Common myeloid progenitor, CD34-positive (primary cell): ENCODE data around the gene SLAMF9.

ENCODE experiments used
- CTCF ChIA-PET: fragments of 350-600 bp; sonication (Branson Sonifier 250); formaldehyde crosslinking; loops from one replicate; lab custom pipeline; 2021; ENCODE audit warnings: antibody characterized with exemption; lab: Charles Lee
- POLR2A ChIA-PET: fragments of 350-600 bp; sonication (Branson Sonifier 250); formaldehyde crosslinking; loops from one replicate; lab custom pipeline; 2021; ENCODE audit warnings: antibody characterized with exemption; lab: Charles Lee
- DNase-seq, 3 donors: peaks; one replicate each; pipeline versions ENCODE4 v3.0.0 to v3.0.0-alpha.2; 2013
- H3K27ac ChIP-seq, 2 experiments: 1 replicate in 1 of 2; 2 replicates in 1 of 2; pipeline ENCODE4 v1.7.0; 2013; ENCODE audit warnings: inconsistent platforms in 2 of 2, low read length in 2 of 2, mild to moderate bottlenecking in 2 of 2, low read depth in 1 of 2, moderate library complexity in 1 of 2; ENCODE audit not compliant: severe bottlenecking in 2 of 2, insufficient read depth in 1 of 2, poor library complexity in 1 of 2
- H3K27me3 ChIP-seq, 5 experiments: replicated peaks in 2 of 5; 1 replicate in 3 of 5; 2 replicates in 2 of 5; pipeline versions ENCODE4 v1.6.1 to v1.7.0; 2013; ENCODE audit warnings: low read length in 4 of 5, mild to moderate bottlenecking in 2 of 5, moderate library complexity in 2 of 5, inconsistent platforms in 1 of 5; ENCODE audit not compliant: insufficient read depth in 5 of 5, control insufficient read depth in 4 of 5
- H3K36me3 ChIP-seq, 4 experiments: 1 replicate in 2 of 4; 2 replicates in 2 of 4; pipeline versions ENCODE4 v1.6.1 to v1.7.0; 2013; ENCODE audit warnings: low read length in 3 of 4, control low read depth in 1 of 4, mild to moderate bottlenecking in 1 of 4; ENCODE audit not compliant: control insufficient read depth in 4 of 4, insufficient read depth in 4 of 4
- H3K4me1 ChIP-seq, 4 experiments: 1 replicate in 3 of 4; 2 replicates in 1 of 4; pipeline versions ENCODE4 v1.6.1 to v1.7.1; 2013; ENCODE audit warnings: low read length in 3 of 4, mild to moderate bottlenecking in 3 of 4, control low read depth in 1 of 4, inconsistent platforms in 1 of 4, moderate library complexity in 1 of 4; ENCODE audit not compliant: control insufficient read depth in 4 of 4, insufficient read depth in 4 of 4; ENCODE audit errors: control extremely low read depth in 1 of 4
- H3K4me3 ChIP-seq, 7 experiments: 1 replicate in 4 of 7; 2 replicates in 3 of 7; pipeline versions ENCODE4 v1.5.1 to v1.7.0; 2013; ENCODE audit warnings: mild to moderate bottlenecking in 7 of 7, low read length in 6 of 7, moderate library complexity in 6 of 7, inconsistent platforms in 2 of 7, low read depth in 2 of 7, control low read depth in 1 of 7; ENCODE audit not compliant: insufficient read depth in 4 of 7, control insufficient read depth in 1 of 7; ENCODE audit errors: extremely low read depth in 1 of 7
- H3K9me3 ChIP-seq, 5 experiments: 1 replicate in 4 of 5; 2 replicates in 1 of 5; pipeline versions ENCODE4 v1.6.1 to v1.7.1; 2013; ENCODE audit warnings: low read length in 4 of 5, mild to moderate bottlenecking in 2 of 5, inconsistent platforms in 1 of 5, low read depth in 1 of 5, moderate library complexity in 1 of 5; ENCODE audit not compliant: control insufficient read depth in 4 of 5, insufficient read depth in 2 of 5; ENCODE audit errors: control extremely low read depth in 1 of 5
- WGBS: methylation state at CpG from one replicate; pipeline ENCODE4 v1.1.5; 2013; ENCODE audit not compliant: insufficient coverage; 5-methylcytosine and 5-hydroxymethylcytosine counted together

The SLAMF9 gene

DNA sequence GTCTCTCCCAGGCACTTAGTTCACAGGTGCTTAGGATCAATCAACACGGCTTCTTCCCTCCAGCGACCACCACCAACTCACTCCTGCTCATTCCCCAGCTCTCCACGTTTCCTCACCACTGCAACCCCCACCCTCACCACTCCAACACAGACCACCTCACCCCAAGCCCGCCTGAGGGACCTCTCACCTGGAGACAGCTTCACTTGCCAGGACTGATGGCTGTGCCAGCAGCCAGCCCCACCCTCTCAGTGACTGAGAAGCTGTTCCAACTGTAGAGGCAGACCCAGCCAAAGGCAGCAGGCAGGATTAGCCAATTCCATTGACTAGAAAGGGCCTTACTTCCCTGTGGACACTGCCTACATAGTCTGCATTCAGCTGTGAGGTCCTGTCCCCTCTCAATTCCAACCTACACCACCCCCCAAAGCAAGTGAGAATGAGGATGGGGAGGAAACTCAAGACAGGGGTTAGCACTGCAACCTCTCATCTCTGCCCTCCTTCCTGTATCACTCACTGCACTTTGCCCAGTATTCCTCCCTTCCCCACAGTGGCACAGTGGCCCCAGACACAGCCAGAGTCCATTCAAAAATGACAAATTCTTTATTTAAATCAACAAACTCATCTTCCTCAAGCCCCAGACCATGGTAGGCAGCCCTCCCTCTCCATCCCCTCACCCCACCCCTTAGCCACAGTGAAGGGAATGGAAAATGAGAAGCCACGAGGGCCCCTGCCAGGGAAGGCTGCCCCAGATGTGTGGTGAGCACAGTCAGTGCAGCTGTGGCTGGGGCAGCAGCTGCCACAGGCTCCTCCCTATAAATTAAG is 36.3 kb downstream of the SLAMF9 start:
- peak overlapping the region in 1 of 2 experiments; percentile 16 for H3K27ac ChIP-seq
- peaks cover 11 to 57% (median 44%) of the 10 kb centered on the region in 4 experiments for H3K36me3 ChIP-seq
- peak in 2 of 3 donors; percentile 57 to 60 for DNase-seq
- ChIA-PET POLR2A (no interaction called here), CTCF (interaction anchor here (0.8 to 13.6 kb wide), 4 partner anchors 17 to 48 kb away, joined by 3 to 250 read pairs (median 4); no protein-coding TSS in a partner anchor)
- no peaks in the 10 kb centered on the region for H3K9me3 ChIP-seq
- H3K4me1 ChIP-seq: peaks cover 19 to 95% (median 87%) of the 10 kb centered on the region in 4 experiments
- H3K4me3 ChIP-seq: peak overlapping the region in 1 of 7 experiments; percentile 0
- WGBS: 100% methylated on average over 4 of the region's 5 CpGs
- H3K27me3 ChIP-seq: no peaks in the 10 kb centered on the region

DNA sequence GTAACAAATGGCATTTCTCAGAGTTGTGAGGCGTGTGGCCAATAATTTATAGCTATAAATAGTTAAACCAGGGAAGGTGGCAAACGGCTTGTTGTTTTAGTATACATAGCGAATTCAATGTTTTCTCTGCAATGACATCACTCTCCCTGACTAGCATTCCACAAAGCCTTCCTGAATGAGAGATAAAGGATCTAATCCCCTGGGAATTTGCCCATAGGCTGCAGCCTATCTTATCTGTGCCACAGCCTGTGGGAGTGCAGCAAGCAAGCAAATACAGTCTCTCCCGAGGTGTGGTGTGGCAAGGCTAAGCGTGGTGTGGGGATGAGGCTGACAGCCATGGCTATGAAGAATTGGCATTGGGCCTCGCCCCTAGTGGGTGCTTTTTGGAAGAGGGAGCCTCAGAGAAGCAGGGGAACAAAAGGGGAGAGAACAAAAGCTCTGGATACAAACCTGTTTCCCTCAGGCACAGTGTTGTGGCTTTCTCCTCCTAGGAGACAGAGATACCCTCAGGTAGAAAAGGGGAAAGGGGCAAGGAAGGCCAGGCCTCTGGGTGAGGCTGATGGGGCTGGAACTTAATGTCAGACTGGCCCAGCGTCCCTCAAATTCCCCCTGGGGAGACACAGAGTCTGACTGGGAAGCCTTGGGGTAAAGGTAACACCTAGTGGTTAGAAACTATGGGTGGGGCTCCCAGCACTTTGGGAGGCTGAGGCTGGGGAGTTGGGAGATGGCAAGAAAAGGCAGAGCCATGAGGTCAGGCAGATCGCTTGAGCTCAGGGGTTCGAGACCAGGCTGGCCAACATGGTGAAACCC is 37.6 kb downstream of the SLAMF9 start:
- peak overlapping the region; percentile 30 to 50 for H3K27ac ChIP-seq
- POLR2A ChIA-PET: interaction anchor here (0.7 kb wide), 1 partner anchor 17 kb away, joined by 3 read pairs; no protein-coding TSS in a partner anchor
- 86% methylated on average over 9 of the region's 9 CpGs for WGBS
- H3K4me1 ChIP-seq: peaks cover 21 to 96% (median 87%) of the 10 kb centered on the region in 4 experiments
- CTCF ChIA-PET: interaction anchor here (1.1 to 13.6 kb wide), 7 partner anchors 9 to 128 kb away, joined by 3 to 250 read pairs (median 4); partner anchors contain the start of gene TAGLN2
- DNase-seq: no peak
- H3K36me3 ChIP-seq: peaks cover 11 to 57% (median 44%) of the 10 kb centered on the region in 4 experiments
- no peaks in the 10 kb centered on the region for H3K27me3 ChIP-seq
- H3K9me3 ChIP-seq: no peaks in the 10 kb centered on the region
- H3K4me3 ChIP-seq: no peak overlapping the region

DNA sequence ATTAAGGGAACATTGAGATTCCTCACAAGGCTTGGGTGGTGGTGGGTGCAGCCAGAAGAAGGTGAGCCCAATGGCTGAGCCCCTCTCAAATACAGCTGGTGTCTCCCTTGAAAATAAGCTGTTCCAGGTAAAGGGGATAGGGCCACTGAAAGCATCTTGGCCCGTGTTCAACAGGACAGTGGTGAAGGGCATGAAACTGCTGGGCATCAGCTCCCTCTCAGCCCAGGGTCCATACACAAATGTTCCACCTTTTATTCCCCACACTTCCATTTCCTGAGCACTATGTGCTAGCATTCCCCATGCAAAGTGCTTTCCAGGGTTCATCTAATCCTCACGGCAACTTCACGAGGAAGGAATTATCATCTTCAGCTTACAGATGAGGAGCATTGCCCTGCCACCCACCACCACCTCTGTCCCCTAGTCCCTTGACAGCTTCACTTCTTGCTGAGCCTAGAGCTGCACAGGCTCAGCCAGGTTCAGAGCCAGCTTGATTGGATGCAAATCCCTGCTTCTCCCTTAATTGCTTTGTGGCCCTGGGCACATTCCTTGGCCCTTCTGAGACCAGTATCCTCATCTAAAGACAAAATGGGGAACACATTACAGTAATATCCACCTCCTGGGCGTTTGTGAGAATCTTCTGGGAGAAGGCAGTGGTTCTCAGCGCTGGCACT is 38.3 kb downstream of the SLAMF9 start:
- ChIA-PET POLR2A (interaction anchor here (0.7 kb wide), 2 partner anchors 15 to 17 kb away, joined by 3 read pairs; no protein-coding TSS in a partner anchor), CTCF (interaction anchor here (0.8 to 13.6 kb wide), 7 partner anchors 8 to 127 kb away, joined by 3 to 250 read pairs (median 4); partner anchors contain the start of gene TAGLN2)
- Histone ChIP-seq H3K36me3 (peaks cover 11 to 55% (median 41%) of the 10 kb centered on the region in 4 experiments), H3K27ac (peak overlapping the region; percentile 7 to 50), H3K4me3 (no peak overlapping the region), H3K27me3 (no peaks in the 10 kb centered on the region), H3K9me3 (no peaks in the 10 kb centered on the region), H3K4me1 (peaks cover 25 to 96% (median 87%) of the 10 kb centered on the region in 4 experiments)
- 100% methylated on average over 3 of the region's 5 CpGs for WGBS
- no peak for DNase-seq

DNA sequence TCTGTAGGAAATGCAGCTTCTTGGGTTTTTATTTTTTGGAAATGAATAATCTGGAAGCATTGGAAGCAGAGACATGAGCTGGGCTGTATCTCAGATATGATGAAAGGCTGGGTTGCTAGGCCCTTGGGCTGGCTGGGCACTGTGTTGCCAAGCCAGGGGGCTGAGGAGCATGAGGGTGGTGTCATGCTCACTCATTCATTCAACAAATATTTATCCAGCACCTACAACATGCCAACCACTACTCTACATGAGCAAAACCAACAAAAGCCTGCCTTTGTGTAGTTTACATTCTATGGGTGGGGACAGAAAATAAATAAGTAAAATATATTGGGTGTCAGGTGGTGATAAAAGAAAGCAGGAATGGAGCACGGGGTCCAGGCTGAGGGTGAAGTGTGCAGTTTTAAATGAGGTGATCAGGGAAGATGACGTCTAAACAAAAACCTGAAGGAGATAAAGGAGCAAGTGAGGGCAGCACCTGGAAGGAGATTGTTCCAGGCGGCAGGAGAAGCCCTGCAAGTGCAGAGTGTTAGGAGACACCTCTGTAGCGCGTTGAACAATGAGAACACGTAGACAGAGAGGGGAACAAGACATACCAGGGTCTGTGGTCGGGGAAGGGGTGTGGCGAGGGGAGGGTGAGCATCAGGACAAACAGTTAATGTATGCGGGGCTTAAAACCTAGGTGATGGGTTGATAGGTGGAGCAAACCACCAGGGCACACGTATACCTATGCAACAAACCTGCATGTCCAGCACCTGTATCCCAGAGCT is 39.6 kb downstream of the SLAMF9 start:
- 86% methylated on average over 8 of the region's 10 CpGs for whole genome bisulfite sequencing
- CTCF ChIA-PET: interaction anchor here (1.0 to 13.6 kb wide), 2 partner anchors 10 to 21 kb away, joined by 3 to 250 read pairs; no protein-coding TSS in a partner anchor

DNA sequence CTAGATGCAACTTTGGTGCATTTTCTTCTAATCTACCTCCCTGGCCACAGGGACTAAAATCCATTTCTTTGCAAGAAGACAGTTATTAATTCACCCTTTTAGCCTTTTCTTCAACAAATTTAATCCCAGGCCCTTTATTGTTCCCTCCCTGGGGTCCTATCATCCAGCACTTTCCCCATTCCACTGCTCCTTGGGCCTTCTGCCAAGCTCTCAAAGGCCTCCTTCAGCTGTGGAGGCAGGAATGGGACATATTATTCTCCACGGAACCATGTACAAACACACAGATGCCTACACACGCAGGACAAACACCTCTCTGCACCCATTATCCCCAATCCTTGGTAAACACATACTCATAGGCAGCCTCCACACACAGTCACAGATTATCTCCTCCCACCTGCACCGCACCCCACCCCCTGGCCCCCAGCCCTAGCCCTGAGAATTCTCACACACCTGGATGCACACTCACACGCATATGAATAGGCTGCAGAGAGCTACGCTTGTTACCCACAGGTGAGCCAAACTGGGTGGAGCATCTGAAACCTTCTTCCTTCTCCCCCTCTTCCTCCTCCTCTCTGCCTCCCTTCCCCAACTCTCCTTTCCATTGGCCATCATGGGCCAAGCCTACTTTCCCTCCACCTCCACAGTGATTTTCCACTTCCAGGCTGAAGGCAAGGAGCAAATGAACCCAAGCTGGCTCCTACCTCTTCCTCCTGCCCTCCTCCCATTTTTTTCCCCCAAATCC is 40.4 kb downstream of the SLAMF9 start:
- Histone ChIP-seq H3K36me3 (peaks cover 4 to 34% (median 20%) of the 10 kb centered on the region in 4 experiments), H3K9me3 (no peaks in the 10 kb centered on the region), H3K27ac (peak overlapping the region; percentile 99), H3K4me3 (no peak overlapping the region), H3K27me3 (no peaks in the 10 kb centered on the region), H3K4me1 (peaks cover 29 to 94% (median 85%) of the 10 kb centered on the region in 4 experiments)
- POLR2A ChIA-PET: interaction anchor here (0.8 to 1.4 kb wide), 2 partner anchors 10 to 11 kb away, joined by 3 read pairs; no protein-coding TSS in a partner anchor
- CTCF ChIA-PET: no interaction called here
- WGBS: 96% methylated on average over 3 of the region's 5 CpGs
- DNase-seq: no peak

More for the DNA sequence above, 39.6 kb downstream of the SLAMF9 start:
- no peak overlapping the region for H3K4me3 ChIP-seq
- H3K27ac ChIP-seq: peak overlapping the region in 1 of 2 experiments; percentile 99
- no peaks in the 10 kb centered on the region for H3K27me3 ChIP-seq
- POLR2A ChIA-PET: interaction anchor here (0.6 to 1.4 kb wide), 3 partner anchors 9 to 10 kb away, joined by 3 read pairs; no protein-coding TSS in a partner anchor
- H3K4me1 ChIP-seq: peaks cover 27 to 94% (median 86%) of the 10 kb centered on the region in 4 experiments
- no peaks in the 10 kb centered on the region for H3K9me3 ChIP-seq
- no peak for DNase-seq
- H3K36me3 ChIP-seq: peaks cover 5 to 42% (median 28%) of the 10 kb centered on the region in 4 experiments
